ENCODE data around the gene SHKBP1. TPM values are rescaled to one million over a fixed set of nuclear protein-coding genes. Genes with fewer than 3 reads are reported as not detected.

The SHKBP1 gene
- total RNA-seq, 1 experiment from 2014 or later, result 43.0 TPM

DNA sequence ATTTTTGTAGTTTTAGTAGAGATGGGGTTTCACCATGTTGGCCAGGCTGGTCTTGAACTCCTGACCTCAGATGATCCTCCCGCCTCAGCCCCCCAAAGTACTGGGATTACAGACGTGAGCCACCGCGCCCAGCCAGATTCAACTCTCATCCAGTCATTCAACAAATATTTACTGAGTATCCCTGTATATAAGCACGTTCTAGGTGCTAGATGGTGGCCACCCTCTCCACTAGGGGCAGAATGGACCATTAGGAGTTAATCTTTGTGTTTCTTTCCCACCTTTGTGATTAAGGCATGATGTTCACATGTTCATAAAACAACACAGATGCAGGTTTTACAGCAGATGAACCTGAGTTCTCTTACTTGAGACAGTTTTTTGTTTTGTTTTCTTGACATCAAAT is 7.3 kb downstream of the SHKBP1 start:
- Histone ChIP-seq H3K4me2 (ENCODE audit: low read length) (no peak overlapping the region), H3K9me3 (ENCODE audit: low read length) (no peaks in the 10 kb centered on the region), H3K79me2 (ENCODE audit: low read length) (no peaks in the 10 kb centered on the region), H3K36me3 (ENCODE audit: low read depth, low read length) (no peaks in the 10 kb centered on the region), H4K20me1 (ENCODE audit: low read length) (no peaks in the 10 kb centered on the region), H3K9me2 (replicated peaks; ENCODE audit: low read length) (no peaks in the 10 kb centered on the region), H2AFZ (ENCODE audit: low read length) (no peak overlapping the region), H3K27me3 (ENCODE audit: low read length) (no peaks in the 10 kb centered on the region), H3F3A (ENCODE audit: low read length, unreplicated experiment) (no peaks in the 10 kb centered on the region), H3K27ac (ENCODE audit: low read length) (no peak overlapping the region), H3K9ac (ENCODE audit: low read length) (no peak overlapping the region), H3K4me1 (ENCODE audit: insufficient read depth, low read length) (no peaks in the 10 kb centered on the region), H3K4me3 (ENCODE audit: low read length) (no peak overlapping the region)
- CTCF ChIA-PET, result no interaction called here
- intact Hi-C loops (cut with micrococcal nuclease), result no loop called here
- no TSS peak for BruUV-seq (replicated peaks)
- TF ChIP-seq, protein P1, sequence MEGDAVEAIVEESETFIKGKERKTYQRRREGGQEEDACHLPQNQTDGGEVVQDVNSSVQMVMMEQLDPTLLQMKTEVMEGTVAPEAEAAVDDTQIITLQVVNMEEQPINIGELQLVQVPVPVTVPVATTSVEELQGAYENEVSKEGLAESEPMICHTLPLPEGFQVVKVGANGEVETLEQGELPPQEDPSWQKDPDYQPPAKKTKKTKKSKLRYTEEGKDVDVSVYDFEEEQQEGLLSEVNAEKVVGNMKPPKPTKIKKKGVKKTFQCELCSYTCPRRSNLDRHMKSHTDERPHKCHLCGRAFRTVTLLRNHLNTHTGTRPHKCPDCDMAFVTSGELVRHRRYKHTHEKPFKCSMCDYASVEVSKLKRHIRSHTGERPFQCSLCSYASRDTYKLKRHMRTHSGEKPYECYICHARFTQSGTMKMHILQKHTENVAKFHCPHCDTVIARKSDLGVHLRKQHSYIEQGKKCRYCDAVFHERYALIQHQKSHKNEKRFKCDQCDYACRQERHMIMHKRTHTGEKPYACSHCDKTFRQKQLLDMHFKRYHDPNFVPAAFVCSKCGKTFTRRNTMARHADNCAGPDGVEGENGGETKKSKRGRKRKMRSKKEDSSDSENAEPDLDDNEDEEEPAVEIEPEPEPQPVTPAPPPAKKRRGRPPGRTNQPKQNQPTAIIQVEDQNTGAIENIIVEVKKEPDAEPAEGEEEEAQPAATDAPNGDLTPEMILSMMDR (conservative IDR thresholded peaks at IDR 0.05; ENCODE audit: low read depth, low read length), result peak; percentile 56
- TF ChIP-seq EZH2 (IDR thresholded peaks at IDR 0.05; ENCODE audit: low read length, unreplicated experiment), result no peak
- peak; percentile 71 for ATAC-seq
- POLR2A ChIA-PET (ENCODE audit: unreplicated experiment), result no interaction called here
- DNase-seq, result peak; percentile 56

DNA sequence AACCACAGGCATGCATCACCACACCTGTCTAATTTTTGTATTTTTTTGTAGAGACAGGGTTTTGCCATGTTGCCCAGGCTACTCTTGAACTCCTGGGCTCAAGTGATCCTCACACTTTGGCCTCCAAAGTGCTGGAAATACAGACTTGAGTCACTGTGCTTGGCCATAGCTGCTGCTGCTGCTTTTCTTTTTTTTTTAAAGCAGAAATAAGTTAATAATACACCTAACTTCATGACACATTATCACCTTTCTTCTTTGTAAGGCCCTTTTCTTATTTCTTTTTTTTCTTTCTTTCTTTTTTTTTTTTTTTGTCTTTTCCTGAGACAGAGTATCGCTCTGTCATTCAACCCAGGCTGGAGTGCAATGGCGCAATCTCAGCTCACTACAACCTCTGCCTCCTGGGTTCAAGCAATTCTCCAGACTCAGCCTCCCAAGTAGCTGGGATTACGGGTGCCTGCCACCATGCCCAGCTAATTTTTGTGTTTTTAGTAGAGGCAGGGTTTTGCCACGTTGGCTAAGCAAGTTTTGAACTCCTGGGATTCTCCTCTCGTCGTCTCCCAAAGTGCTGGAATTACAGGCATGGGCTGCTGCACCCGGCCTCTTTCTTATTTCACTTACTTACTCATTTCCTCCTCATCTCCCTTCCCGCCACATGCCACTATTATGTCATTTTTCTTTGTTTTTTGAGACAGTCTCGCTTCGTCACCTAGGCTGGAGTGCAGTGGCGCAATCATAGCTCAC is 8.7 kb downstream of the SHKBP1 start:
- Histone ChIP-seq H3K27me3 (ENCODE audit: low read length) (no peaks in the 10 kb centered on the region), H3K9me3 (ENCODE audit: low read length) (no peaks in the 10 kb centered on the region), H3K79me2 (ENCODE audit: low read length) (no peaks in the 10 kb centered on the region), H3K27ac (ENCODE audit: low read length) (0 out of 2 replicates have a peak overlapping the region, but pooled peaks have one; percentile 9), H3K4me1 (ENCODE audit: insufficient read depth, low read length) (no peaks in the 10 kb centered on the region), H3F3A (ENCODE audit: low read length, unreplicated experiment) (no peaks in the 10 kb centered on the region), H3K4me2 (ENCODE audit: low read length) (no peak overlapping the region), H3K4me3 (ENCODE audit: low read length) (no peak overlapping the region), H3K36me3 (ENCODE audit: low read depth, low read length) (no peaks in the 10 kb centered on the region), H3K9ac (ENCODE audit: low read length) (no peak overlapping the region), H4K20me1 (ENCODE audit: low read length) (no peaks in the 10 kb centered on the region), H2AFZ (ENCODE audit: low read length) (no peak overlapping the region), H3K9me2 (replicated peaks; ENCODE audit: low read length) (no peaks in the 10 kb centered on the region)
- no peak for ATAC-seq
- TF ChIP-seq EZH2 (IDR thresholded peaks at IDR 0.05; ENCODE audit: low read length, unreplicated experiment) (no peak), EZH2phosphoT487 (IDR thresholded peaks at IDR 0.05; ENCODE audit: borderline replicate concordance, low read length) (no peak)
- TF ChIP-seq, protein P1 (conservative IDR thresholded peaks at IDR 0.05; ENCODE audit: low read depth, low read length), result no peak
- no TSS peak for BruUV-seq (replicated peaks)
- peak; percentile 33 for DNase-seq
- intact Hi-C loops (cut with micrococcal nuclease), result no loop called here
- ChIA-PET CTCF (no interaction called here), POLR2A (ENCODE audit: unreplicated experiment) (no interaction called here)

DNA sequence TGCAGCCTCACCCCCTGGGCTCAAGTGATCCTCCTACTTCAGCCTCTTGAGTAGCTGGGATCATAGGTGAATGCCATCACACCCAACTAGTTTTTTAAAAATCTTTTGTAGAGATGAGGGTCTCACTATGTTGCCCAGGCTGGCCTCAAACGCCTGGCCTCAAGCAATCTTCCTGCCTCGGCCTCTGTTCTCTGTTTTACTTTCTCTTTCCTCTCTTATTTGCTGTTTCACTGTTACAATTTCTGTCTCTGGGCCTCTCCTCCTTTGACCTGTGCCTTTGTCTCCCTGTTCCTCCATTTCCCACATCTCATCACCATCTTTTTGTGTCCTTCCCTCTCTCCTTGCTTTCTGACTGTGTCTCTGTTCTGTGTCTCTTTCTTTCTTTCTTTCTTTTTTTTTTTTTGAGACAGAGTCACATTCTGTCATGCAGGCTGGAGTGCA is 9.3 kb downstream of the SHKBP1 start:
- Histone ChIP-seq H3K4me3 (ENCODE audit: low read length) (no peak overlapping the region), H3K4me1 (ENCODE audit: insufficient read depth, low read length) (no peaks in the 10 kb centered on the region), H3K4me2 (ENCODE audit: low read length) (no peak overlapping the region), H3K9me2 (replicated peaks; ENCODE audit: low read length) (no peaks in the 10 kb centered on the region), H3K9ac (ENCODE audit: low read length) (no peak overlapping the region), H3K27me3 (ENCODE audit: low read length) (no peaks in the 10 kb centered on the region), H3F3A (ENCODE audit: low read length, unreplicated experiment) (no peaks in the 10 kb centered on the region), H3K9me3 (ENCODE audit: low read length) (no peaks in the 10 kb centered on the region), H3K27ac (ENCODE audit: low read length) (no peak overlapping the region), H2AFZ (ENCODE audit: low read length) (no peak overlapping the region), H4K20me1 (ENCODE audit: low read length) (no peaks in the 10 kb centered on the region), H3K36me3 (ENCODE audit: low read depth, low read length) (no peaks in the 10 kb centered on the region), H3K79me2 (ENCODE audit: low read length) (no peaks in the 10 kb centered on the region)
- BruUV-seq (replicated peaks), result no TSS peak
- intact Hi-C loops (cut with micrococcal nuclease), result no loop called here
- no peak for ATAC-seq
- DNase-seq, result no peak
- POLR2A ChIA-PET (ENCODE audit: unreplicated experiment), result no interaction called here
- CTCF ChIA-PET, result no interaction called here
- TF ChIP-seq EZH2phosphoT487 (IDR thresholded peaks at IDR 0.05; ENCODE audit: borderline replicate concordance, low read length), result no peak

Measured in PC-3 (cell line).